ENCODE data around the gene WDR44. TPM values are rescaled to one million over a fixed set of nuclear protein-coding genes. Genes with fewer than 3 reads are reported as not detected.
"Not testable (repeated sequence)": the region's sequence is repeated elsewhere in the genome, so short reads cannot be mapped to it uniquely, and the experiment has no call there.

WDR44 gene
- total RNA-seq, 1 experiment from 2014 or later: 13.2 TPM

GRCh38 chrX:118459494-118459893 lies 113.6 kb downstream of the WDR44 start:
- DNase-seq (ENCODE audit: unreplicated experiment): peak; percentile 51
- Mint-ChIP-seq H3K4me1 (ENCODE audit: insufficient read depth, unreplicated experiment) (no peaks in the 10 kb centered on the region), H3K9me3 (ENCODE audit: unreplicated experiment) (no peaks in the 10 kb centered on the region), H3K27ac (ENCODE audit: low read depth, unreplicated experiment) (no peak overlapping the region), H3K27me3 (ENCODE audit: insufficient read depth, unreplicated experiment) (no peaks in the 10 kb centered on the region), H3K4me3 (ENCODE audit: unreplicated experiment) (no peak overlapping the region), H3K36me3 (ENCODE audit: insufficient read depth, unreplicated experiment) (no peaks in the 10 kb centered on the region)
- intact Hi-C loops (cut with micrococcal nuclease): loop anchor here (1.0 kb wide), 2 partner anchors 142 to 348 kb away; no protein-coding TSS in a partner anchor
- BruUV-seq (replicated peaks): no TSS peak
- CTCF ChIA-PET: interaction anchor here (0.5 to 8.1 kb wide), 11 partner anchors 11 to 149 kb away, joined by 3 to 109 read pairs (median 5); no protein-coding TSS in a partner anchor
- peak; percentile 46 for TF ChIP-seq CTCF (IDR thresholded peaks at IDR 0.05; ENCODE audit: unreplicated experiment)
- POLR2A ChIA-PET: interaction anchor here (0.7 to 1.0 kb wide), 2 partner anchors 141 to 143 kb away, joined by 3 to 4 read pairs; no protein-coding TSS in a partner anchor

GRCh38 chrX:118464501-118464900 lies 118.6 kb downstream of the WDR44 start:
- intact Hi-C loops (cut with micrococcal nuclease): no loop called here
- POLR2A ChIA-PET: no interaction called here
- Mint-ChIP-seq H3K9me3 (ENCODE audit: unreplicated experiment) (no peaks in the 10 kb centered on the region), H3K36me3 (ENCODE audit: insufficient read depth, unreplicated experiment) (no peaks in the 10 kb centered on the region), H3K4me1 (ENCODE audit: insufficient read depth, unreplicated experiment) (no peaks in the 10 kb centered on the region), H3K27ac (ENCODE audit: low read depth, unreplicated experiment) (no peak overlapping the region), H3K4me3 (ENCODE audit: unreplicated experiment) (no peak overlapping the region), H3K27me3 (ENCODE audit: insufficient read depth, unreplicated experiment) (no peaks in the 10 kb centered on the region)
- TF ChIP-seq CTCF (IDR thresholded peaks at IDR 0.05; ENCODE audit: unreplicated experiment): no peak
- CTCF ChIA-PET: interaction anchor here (0.8 to 1.2 kb wide), 2 partner anchors 11 to 138 kb away, joined by 3 to 4 read pairs; no protein-coding TSS in a partner anchor
- BruUV-seq (replicated peaks): no TSS peak
- DNase-seq (ENCODE audit: unreplicated experiment): no peak

- TF ChIP-seq CTCF (IDR thresholded peaks at IDR 0.05; ENCODE audit: unreplicated experiment): no peak
- ChIA-PET CTCF (interaction anchor here (0.6 kb wide), 1 partner anchor 35 kb away, joined by 3 read pairs; no protein-coding TSS in a partner anchor), POLR2A (no interaction called here)
- no peaks in the 10 kb centered on the region for H3K36me3 Mint-ChIP-seq (ENCODE audit: insufficient read depth, unreplicated experiment)
- intact Hi-C loops (cut with micrococcal nuclease): no loop called here
- no peak for DNase-seq (ENCODE audit: unreplicated experiment)
- H3K4me3 Mint-ChIP-seq (ENCODE audit: unreplicated experiment): no peak overlapping the region
- H3K27ac Mint-ChIP-seq (ENCODE audit: low read depth, unreplicated experiment): no peak overlapping the region
- H3K27me3 Mint-ChIP-seq (ENCODE audit: insufficient read depth, unreplicated experiment): no peaks in the 10 kb centered on the region
- BruUV-seq (replicated peaks): no TSS peak
- H3K9me3 Mint-ChIP-seq (ENCODE audit: unreplicated experiment): no peaks in the 10 kb centered on the region
- H3K4me1 Mint-ChIP-seq (ENCODE audit: insufficient read depth, unreplicated experiment): no peaks in the 10 kb centered on the region
Observed at GRCh38 chrX:118468122-118468521, 122.2 kb downstream of the WDR44 start.

GRCh38 chrX:118470721-118471347 lies 124.9 kb downstream of the WDR44 start:
- H3K36me3 Mint-ChIP-seq (ENCODE audit: insufficient read depth, unreplicated experiment); intact Hi-C loops (cut with micrococcal nuclease); H3K9me3 Mint-ChIP-seq (ENCODE audit: unreplicated experiment); H3K4me3 Mint-ChIP-seq (ENCODE audit: unreplicated experiment); BruUV-seq (replicated peaks); DNase-seq (ENCODE audit: unreplicated experiment); H3K27me3 Mint-ChIP-seq (ENCODE audit: insufficient read depth, unreplicated experiment); H3K27ac Mint-ChIP-seq (ENCODE audit: low read depth, unreplicated experiment); H3K4me1 Mint-ChIP-seq (ENCODE audit: insufficient read depth, unreplicated experiment): not testable (repeated sequence)
- ChIA-PET POLR2A (interaction anchor here (0.6 kb wide), 1 partner anchor 44 kb away, joined by 3 read pairs; no protein-coding TSS in a partner anchor), CTCF (interaction anchor here (0.6 to 2.7 kb wide), 4 partner anchors 11 to 152 kb away, joined by 3 to 10 read pairs (median 5); no protein-coding TSS in a partner anchor)

All from MCF 10A (cell line).